ENCODE results near the gene ACTC1.

ACTC1 gene

DNA sequence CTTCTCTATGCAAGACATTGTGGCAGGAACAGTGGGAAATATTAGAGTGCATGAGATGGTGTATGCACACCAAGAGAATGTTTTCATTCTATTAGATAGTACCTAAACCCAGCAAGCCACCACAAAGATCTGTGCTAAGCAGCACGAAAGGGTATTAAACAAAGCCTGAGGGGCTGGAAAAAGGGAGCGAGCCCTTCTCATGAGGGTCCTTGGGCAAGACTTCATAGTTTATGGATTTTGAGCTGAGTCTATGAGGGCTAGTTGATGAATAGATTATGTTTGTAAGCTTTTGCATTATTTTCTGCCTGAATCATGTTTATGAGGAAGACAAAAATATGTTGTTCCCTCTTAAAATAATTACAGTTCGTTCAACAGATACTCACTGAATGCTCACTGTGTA, 9.4 kb upstream of the ACTC1 start:
- Histone ChIP-seq H3K27ac (ENCODE audit: extremely low read depth, low read depth, low read length) (no peak overlapping the region), H3K9me3 (ENCODE audit: control insufficient read depth, insufficient read depth, low read depth, low read length) (no peaks in the 10 kb centered on the region), H3K4me1 (ENCODE audit: control insufficient read depth, insufficient read depth, low read length) (no peaks in the 10 kb centered on the region), H3K36me3 (ENCODE audit: control insufficient read depth in 2 of 2, insufficient read depth in 1 of 2, low read length in 2 of 2) (no peaks in the 10 kb centered on the region), H3K4me3 (ENCODE audit: low read depth, low read length) (no peak overlapping the region)
- POLR2A ChIA-PET = no interaction called here
- CTCF ChIA-PET = no interaction called here
- TF ChIP-seq, protein P1, sequence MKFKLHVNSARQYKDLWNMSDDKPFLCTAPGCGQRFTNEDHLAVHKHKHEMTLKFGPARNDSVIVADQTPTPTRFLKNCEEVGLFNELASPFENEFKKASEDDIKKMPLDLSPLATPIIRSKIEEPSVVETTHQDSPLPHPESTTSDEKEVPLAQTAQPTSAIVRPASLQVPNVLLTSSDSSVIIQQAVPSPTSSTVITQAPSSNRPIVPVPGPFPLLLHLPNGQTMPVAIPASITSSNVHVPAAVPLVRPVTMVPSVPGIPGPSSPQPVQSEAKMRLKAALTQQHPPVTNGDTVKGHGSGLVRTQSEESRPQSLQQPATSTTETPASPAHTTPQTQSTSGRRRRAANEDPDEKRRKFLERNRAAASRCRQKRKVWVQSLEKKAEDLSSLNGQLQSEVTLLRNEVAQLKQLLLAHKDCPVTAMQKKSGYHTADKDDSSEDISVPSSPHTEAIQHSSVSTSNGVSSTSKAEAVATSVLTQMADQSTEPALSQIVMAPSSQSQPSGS (tag by site-specific recombination; IDR thresholded peaks at IDR 0.05; ENCODE audit: low read depth) = no peak
- TF ChIP-seq, protein P2, sequence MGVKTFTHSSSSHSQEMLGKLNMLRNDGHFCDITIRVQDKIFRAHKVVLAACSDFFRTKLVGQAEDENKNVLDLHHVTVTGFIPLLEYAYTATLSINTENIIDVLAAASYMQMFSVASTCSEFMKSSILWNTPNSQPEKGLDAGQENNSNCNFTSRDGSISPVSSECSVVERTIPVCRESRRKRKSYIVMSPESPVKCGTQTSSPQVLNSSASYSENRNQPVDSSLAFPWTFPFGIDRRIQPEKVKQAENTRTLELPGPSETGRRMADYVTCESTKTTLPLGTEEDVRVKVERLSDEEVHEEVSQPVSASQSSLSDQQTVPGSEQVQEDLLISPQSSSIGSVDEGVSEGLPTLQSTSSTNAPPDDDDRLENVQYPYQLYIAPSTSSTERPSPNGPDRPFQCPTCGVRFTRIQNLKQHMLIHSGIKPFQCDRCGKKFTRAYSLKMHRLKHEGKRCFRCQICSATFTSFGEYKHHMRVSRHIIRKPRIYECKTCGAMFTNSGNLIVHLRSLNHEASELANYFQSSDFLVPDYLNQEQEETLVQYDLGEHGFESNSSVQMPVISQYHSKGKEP (tag by site-specific recombination; IDR thresholded peaks at IDR 0.05) = no peak
- TF ChIP-seq ZNF138 (tag by site-specific recombination; IDR thresholded peaks at IDR 0.05; ENCODE audit: borderline replicate concordance) = no peak
- TF ChIP-seq ZSCAN16 (tag by site-specific recombination; IDR thresholded peaks at IDR 0.05) = no peak
- no peak for TF ChIP-seq REPIN1 (tag by site-specific recombination; IDR thresholded peaks at IDR 0.05; ENCODE audit: low read depth)
- no peak for TF ChIP-seq RBAK (tag by site-specific recombination; IDR thresholded peaks at IDR 0.05)
- no peak for TF ChIP-seq ZNF707 (tag by site-specific recombination; IDR thresholded peaks at IDR 0.05)
- TF ChIP-seq, protein P3, sequence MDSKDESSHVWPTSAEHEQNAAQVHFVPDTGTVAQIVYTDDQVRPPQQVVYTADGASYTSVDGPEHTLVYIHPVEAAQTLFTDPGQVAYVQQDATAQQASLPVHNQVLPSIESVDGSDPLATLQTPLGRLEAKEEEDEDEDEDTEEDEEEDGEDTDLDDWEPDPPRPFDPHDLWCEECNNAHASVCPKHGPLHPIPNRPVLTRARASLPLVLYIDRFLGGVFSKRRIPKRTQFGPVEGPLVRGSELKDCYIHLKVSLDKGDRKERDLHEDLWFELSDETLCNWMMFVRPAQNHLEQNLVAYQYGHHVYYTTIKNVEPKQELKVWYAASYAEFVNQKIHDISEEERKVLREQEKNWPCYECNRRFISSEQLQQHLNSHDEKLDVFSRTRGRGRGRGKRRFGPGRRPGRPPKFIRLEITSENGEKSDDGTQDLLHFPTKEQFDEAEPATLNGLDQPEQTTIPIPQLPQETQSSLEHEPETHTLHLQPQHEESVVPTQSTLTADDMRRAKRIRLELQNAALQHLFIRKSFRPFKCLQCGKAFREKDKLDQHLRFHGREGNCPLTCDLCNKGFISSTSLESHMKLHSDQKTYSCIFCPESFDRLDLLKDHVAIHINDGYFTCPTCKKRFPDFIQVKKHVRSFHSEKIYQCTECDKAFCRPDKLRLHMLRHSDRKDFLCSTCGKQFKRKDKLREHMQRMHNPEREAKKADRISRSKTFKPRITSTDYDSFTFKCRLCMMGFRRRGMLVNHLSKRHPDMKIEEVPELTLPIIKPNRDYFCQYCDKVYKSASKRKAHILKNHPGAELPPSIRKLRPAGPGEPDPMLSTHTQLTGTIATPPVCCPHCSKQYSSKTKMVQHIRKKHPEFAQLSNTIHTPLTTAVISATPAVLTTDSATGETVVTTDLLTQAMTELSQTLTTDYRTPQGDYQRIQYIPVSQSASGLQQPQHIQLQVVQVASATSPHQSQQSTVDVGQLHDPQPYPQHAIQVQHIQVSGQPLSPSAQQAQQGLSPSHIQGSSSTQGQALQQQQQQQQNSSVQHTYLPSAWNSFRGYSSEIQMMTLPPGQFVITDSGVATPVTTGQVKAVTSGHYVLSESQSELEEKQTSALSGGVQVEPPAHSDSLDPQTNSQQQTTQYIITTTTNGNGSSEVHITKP (tag by site-specific recombination; IDR thresholded peaks at IDR 0.05) = no peak
- no peak for TF ChIP-seq KLF8 (tag by site-specific recombination; IDR thresholded peaks at IDR 0.05)
- TF ChIP-seq, protein P4, sequence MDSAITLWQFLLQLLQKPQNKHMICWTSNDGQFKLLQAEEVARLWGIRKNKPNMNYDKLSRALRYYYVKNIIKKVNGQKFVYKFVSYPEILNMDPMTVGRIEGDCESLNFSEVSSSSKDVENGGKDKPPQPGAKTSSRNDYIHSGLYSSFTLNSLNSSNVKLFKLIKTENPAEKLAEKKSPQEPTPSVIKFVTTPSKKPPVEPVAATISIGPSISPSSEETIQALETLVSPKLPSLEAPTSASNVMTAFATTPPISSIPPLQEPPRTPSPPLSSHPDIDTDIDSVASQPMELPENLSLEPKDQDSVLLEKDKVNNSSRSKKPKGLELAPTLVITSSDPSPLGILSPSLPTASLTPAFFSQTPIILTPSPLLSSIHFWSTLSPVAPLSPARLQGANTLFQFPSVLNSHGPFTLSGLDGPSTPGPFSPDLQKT (IDR thresholded peaks at IDR 0.05; ENCODE audit: borderline replicate concordance, low read depth, low read length) = no peak
- TF ChIP-seq MZF1 (tag by site-specific recombination; IDR thresholded peaks at IDR 0.05; ENCODE audit: borderline replicate concordance) = no peak
- no peak for TF ChIP-seq ZFP41 (tag by site-specific recombination; IDR thresholded peaks at IDR 0.05; ENCODE audit: borderline replicate concordance)
- TF ChIP-seq ZFP3 (tag by site-specific recombination; IDR thresholded peaks at IDR 0.05; ENCODE audit: low read depth) = no peak
- TF ChIP-seq GLI2 (tag by site-specific recombination; IDR thresholded peaks at IDR 0.05; ENCODE audit: borderline replicate concordance, low read depth) = no peak
- no peak for TF ChIP-seq ZNF600 (tag by site-specific recombination; IDR thresholded peaks at IDR 0.05)
- no peak for TF ChIP-seq ZNF792 (tag by site-specific recombination; IDR thresholded peaks at IDR 0.05)
- no peak for TF ChIP-seq ZNF514 (tag by site-specific recombination; IDR thresholded peaks at IDR 0.05)
- no peak for TF ChIP-seq ZNF221 (tag by site-specific recombination; IDR thresholded peaks at IDR 0.05; ENCODE audit: borderline replicate concordance)
- no peak for TF ChIP-seq ZNF202 (tag by site-specific recombination; IDR thresholded peaks at IDR 0.05; ENCODE audit: borderline replicate concordance)
- no peak for TF ChIP-seq ZNF239 (tag by site-specific recombination; IDR thresholded peaks at IDR 0.05)

Data from HEK293 (cell line).